ENCODE measurements around the gene WDR20. TPM values are rescaled to one million over a fixed set of nuclear protein-coding genes. Genes with fewer than 3 reads are reported as not detected.
A peak's percentile ranks its signal among the peaks of the same experiment; 100 is the strongest.

Gene WDR20
- total RNA-seq, 3 donors from 2014 or later (not counting 1 experiment from before 2014, with no cell fraction given), result 55.5 to 66.7 (median 62.2) TPM

DNA sequence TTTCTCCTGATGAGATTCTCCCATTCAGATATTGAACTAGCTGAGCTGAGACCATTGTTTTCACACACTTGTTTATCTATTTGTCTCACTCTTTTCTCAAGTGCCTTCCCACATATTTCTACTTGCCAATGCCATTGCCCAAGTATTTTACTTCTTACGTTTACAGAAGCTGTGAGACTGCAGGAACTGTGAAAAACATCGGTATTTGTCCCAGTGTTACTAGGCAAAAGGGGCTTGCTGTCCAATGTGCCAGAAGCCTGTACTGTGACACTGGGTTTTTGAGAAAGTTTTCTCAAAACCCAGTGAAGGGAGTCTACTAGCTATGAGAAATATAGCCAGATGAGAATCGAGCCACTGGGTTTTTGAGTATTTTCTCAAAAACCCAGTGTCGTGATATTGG lies 37.5 kb downstream of the WDR20 start:
- H3K4me3 ChIP-seq (ENCODE audit: low read length), result no peak overlapping the region
- 95% methylated on average over 4 of the region's 4 CpGs for WGBS (ENCODE audit: insufficient coverage)
- Mint-ChIP-seq H3K27ac (no peak overlapping the region), H3K9me3 (no peaks in the 10 kb centered on the region), H3K36me3 (no peaks in the 10 kb centered on the region), H3K4me3 (no peak overlapping the region), H3K27me3 (ENCODE audit: low read depth in 2 of 2) (no peaks in the 10 kb centered on the region), H3K4me1 (peaks cover 49 to 54% of the 10 kb centered on the region in 2 donors)
- no peaks in the 10 kb centered on the region for H3K4me1 ChIP-seq (ENCODE audit: control insufficient read depth, insufficient read depth, low read length)
- DNase-seq (no peak), ATAC-seq (no peak)
- peaks cover 2% of the 10 kb centered on the region for H3K36me3 ChIP-seq (ENCODE audit: control insufficient read depth, insufficient read depth, low read length)
- H3K27me3 ChIP-seq (ENCODE audit: control insufficient read depth, insufficient read depth, low read length), result no peaks in the 10 kb centered on the region
- no peak overlapping the region for H3K27ac ChIP-seq (ENCODE audit: low read length)
- H3K9me3 ChIP-seq (ENCODE audit: control insufficient read depth, insufficient read depth, low read length), result no peaks in the 10 kb centered on the region
- intact Hi-C loops (cut with micrococcal nuclease), result no loop called here
- TF ChIP-seq, protein P1, sequence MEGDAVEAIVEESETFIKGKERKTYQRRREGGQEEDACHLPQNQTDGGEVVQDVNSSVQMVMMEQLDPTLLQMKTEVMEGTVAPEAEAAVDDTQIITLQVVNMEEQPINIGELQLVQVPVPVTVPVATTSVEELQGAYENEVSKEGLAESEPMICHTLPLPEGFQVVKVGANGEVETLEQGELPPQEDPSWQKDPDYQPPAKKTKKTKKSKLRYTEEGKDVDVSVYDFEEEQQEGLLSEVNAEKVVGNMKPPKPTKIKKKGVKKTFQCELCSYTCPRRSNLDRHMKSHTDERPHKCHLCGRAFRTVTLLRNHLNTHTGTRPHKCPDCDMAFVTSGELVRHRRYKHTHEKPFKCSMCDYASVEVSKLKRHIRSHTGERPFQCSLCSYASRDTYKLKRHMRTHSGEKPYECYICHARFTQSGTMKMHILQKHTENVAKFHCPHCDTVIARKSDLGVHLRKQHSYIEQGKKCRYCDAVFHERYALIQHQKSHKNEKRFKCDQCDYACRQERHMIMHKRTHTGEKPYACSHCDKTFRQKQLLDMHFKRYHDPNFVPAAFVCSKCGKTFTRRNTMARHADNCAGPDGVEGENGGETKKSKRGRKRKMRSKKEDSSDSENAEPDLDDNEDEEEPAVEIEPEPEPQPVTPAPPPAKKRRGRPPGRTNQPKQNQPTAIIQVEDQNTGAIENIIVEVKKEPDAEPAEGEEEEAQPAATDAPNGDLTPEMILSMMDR (IDR thresholded peaks at IDR 0.05), result no peak

DNA sequence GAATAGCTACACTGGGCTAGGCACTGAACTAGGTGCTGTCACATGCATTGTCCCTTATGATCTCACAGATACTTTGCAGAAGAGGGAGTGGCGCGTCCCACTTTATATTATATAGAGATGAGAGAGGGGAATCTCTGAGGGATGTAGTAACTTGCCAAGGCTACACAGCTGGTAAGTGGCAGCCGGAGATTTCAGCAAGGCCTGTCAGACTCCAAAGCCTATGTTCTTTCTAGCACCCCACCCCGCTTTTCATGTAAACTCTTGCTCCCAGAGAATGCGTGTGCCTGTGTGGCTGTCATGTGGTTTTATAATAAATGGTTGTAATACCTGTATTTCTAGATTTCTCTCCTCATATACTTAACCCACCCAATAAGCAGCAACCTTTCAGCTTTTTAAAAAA lies 39.1 kb downstream of the WDR20 start:
- Mint-ChIP-seq H3K27ac (no peak overlapping the region), H3K27me3 (ENCODE audit: low read depth in 2 of 2) (no peaks in the 10 kb centered on the region), H3K4me3 (no peak overlapping the region), H3K9me3 (no peaks in the 10 kb centered on the region), H3K4me1 (peaks cover 59 to 68% of the 10 kb centered on the region in 2 donors), H3K36me3 (no peaks in the 10 kb centered on the region)
- ATAC-seq (no peak), DNase-seq (no peak)
- no peaks in the 10 kb centered on the region for H3K9me3 ChIP-seq (ENCODE audit: control insufficient read depth, insufficient read depth, low read length)
- peaks cover 2% of the 10 kb centered on the region for H3K36me3 ChIP-seq (ENCODE audit: control insufficient read depth, insufficient read depth, low read length)
- TF ChIP-seq, protein P1 (IDR thresholded peaks at IDR 0.05), result no peak
- H3K4me3 ChIP-seq (ENCODE audit: low read length), result no peak overlapping the region
- H3K4me1 ChIP-seq (ENCODE audit: control insufficient read depth, insufficient read depth, low read length), result no peaks in the 10 kb centered on the region
- H3K27me3 ChIP-seq (ENCODE audit: control insufficient read depth, insufficient read depth, low read length), result no peaks in the 10 kb centered on the region
- intact Hi-C loops (cut with micrococcal nuclease), result no loop called here
- 100% methylated on average over 1 of the region's 5 CpGs for WGBS (ENCODE audit: insufficient coverage)
- no peak overlapping the region for H3K27ac ChIP-seq (ENCODE audit: low read length)

DNA sequence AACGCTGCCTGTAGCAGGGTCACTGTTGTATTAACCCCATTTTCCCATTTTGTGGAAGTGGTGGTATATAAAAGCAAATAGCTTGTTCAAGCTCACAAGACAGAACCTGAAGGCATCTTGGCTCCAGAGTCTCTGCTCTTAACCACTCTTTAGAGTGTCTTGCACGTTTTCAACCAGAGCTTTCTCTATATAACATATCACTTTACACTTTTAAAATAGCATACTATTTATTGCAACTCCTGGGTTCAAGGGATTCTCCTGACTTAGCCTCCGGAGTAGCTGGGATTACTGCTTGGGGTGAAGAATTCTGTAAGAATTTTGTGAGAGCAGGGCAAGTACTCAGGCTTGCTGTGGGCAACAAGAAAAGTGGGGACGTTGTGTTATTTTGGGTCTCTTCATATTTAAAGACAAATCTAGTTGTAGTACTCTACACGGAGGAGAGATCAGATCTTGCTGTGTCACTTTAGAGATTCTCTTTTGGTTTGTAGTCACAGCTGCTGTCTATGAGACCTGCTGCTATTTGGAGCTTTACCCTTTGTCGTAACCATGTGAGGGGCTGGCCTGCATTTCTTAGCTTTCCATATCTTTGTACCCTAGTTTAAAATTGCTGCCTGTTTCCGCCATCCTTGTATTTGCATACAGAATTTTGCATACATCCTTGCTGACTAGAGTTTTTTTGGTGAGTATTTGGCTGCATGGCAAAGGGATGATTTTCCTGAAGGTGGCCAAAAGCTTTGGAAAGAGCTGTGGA lies 40.7 kb downstream of the WDR20 start:
- intact Hi-C loops (cut with micrococcal nuclease), result no loop called here
- Histone ChIP-seq H3K4me1 (ENCODE audit: control insufficient read depth, insufficient read depth, low read length) (no peaks in the 10 kb centered on the region), H3K4me3 (ENCODE audit: low read length) (no peak overlapping the region), H3K9me3 (ENCODE audit: control insufficient read depth, insufficient read depth, low read length) (no peaks in the 10 kb centered on the region), H3K27ac (ENCODE audit: low read length) (no peak overlapping the region), H3K27me3 (ENCODE audit: control insufficient read depth, insufficient read depth, low read length) (no peaks in the 10 kb centered on the region), H3K36me3 (ENCODE audit: control insufficient read depth, insufficient read depth, low read length) (peaks cover 2% of the 10 kb centered on the region)
- TF ChIP-seq, protein P1 (IDR thresholded peaks at IDR 0.05), result no peak
- ATAC-seq (no peak), DNase-seq (no peak)
- H3K9me3 Mint-ChIP-seq, result no peaks in the 10 kb centered on the region
- no peak overlapping the region for H3K4me3 Mint-ChIP-seq
- H3K36me3 Mint-ChIP-seq, result no peaks in the 10 kb centered on the region
- peak overlapping the region; percentile 14 to 49 for H3K27ac Mint-ChIP-seq
- WGBS (ENCODE audit: insufficient coverage), result 67% methylated on average over 6 of the region's 7 CpGs
- H3K27me3 Mint-ChIP-seq (ENCODE audit: low read depth in 2 of 2), result no peaks in the 10 kb centered on the region
- H3K4me1 Mint-ChIP-seq, result peaks cover 66 to 75% of the 10 kb centered on the region in 2 donors

DNA sequence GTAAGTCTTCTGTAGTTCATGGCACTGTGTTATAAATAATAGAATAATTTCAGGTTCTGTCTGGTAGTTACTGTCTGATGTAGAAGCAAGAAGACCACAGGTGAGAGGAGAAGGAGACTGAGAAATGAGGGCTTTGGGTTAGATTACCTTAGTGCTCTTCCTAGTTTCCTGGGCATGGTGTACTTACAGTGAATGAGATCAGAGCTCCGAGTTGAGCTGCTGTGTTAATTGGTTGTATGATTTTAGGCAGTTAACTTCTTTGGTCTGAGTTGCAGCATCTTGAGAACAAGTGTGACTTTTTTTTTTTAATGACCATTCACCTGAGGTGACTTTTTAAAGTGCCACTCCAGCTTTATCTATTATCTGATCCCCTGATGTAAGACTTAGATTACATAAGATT lies 41.5 kb downstream of the WDR20 start:
- no peaks in the 10 kb centered on the region for H3K9me3 ChIP-seq (ENCODE audit: control insufficient read depth, insufficient read depth, low read length)
- intact Hi-C loops (cut with micrococcal nuclease), result no loop called here
- Mint-ChIP-seq H3K27ac (peak overlapping the region; percentile 14 to 49), H3K4me1 (peaks cover 65 to 69% of the 10 kb centered on the region in 2 donors), H3K36me3 (no peaks in the 10 kb centered on the region), H3K4me3 (no peak overlapping the region), H3K27me3 (ENCODE audit: low read depth in 2 of 2) (no peaks in the 10 kb centered on the region), H3K9me3 (no peaks in the 10 kb centered on the region)
- ATAC-seq (no peak), DNase-seq (no peak)
- peaks cover 2% of the 10 kb centered on the region for H3K36me3 ChIP-seq (ENCODE audit: control insufficient read depth, insufficient read depth, low read length)
- H3K27ac ChIP-seq (ENCODE audit: low read length), result no peak overlapping the region
- H3K27me3 ChIP-seq (ENCODE audit: control insufficient read depth, insufficient read depth, low read length), result no peaks in the 10 kb centered on the region
- TF ChIP-seq, protein P1 (IDR thresholded peaks at IDR 0.05), result no peak
- 100% methylated on average over 1 of the region's 1 CpG for WGBS (ENCODE audit: insufficient coverage)
- no peaks in the 10 kb centered on the region for H3K4me1 ChIP-seq (ENCODE audit: control insufficient read depth, insufficient read depth, low read length)
- H3K4me3 ChIP-seq (ENCODE audit: low read length), result no peak overlapping the region

All from natural killer cell (primary cell).